HepG2 (cell line): ENCODE measurements around the gene USB1. TPM values are rescaled to one million over a fixed set of nuclear protein-coding genes. Genes with fewer than 3 reads are reported as not detected.
A peak's percentile ranks its signal among the peaks of the same experiment; 100 is the strongest.

Source experiments
- CBX2 ChIP-seq, 2 experiments: fragments of 200-600 bp in 1 of 2; sonication (generic); formaldehyde crosslinking in 1 of 2; IDR thresholded peaks; 2 replicates each; pipeline versions ENCODE4 v1.7.0 to v1.8.1; 2018 to 2022; ENCODE audit warnings: low read depth in 2 of 2, low read length in 1 of 2, mild to moderate bottlenecking in 1 of 2, missing genetic modification reagents in 1 of 2
- GPN1 ChIP-seq: sonication (generic); formaldehyde crosslinking; IDR thresholded peaks from 2 replicates; pipeline ENCODE4 v1.5.1; 2020; ENCODE audit warnings: missing genetic modification reagents, borderline replicate concordance
- HNRNPK ChIP-seq: fragments of 200-400 bp; formaldehyde crosslinking; IDR thresholded peaks from 2 replicates; pipeline ENCODE4 v1.6.1; 2018; ENCODE audit warnings: low read length, low read depth, moderate library complexity, mild to moderate bottlenecking; ENCODE audit not compliant: poor library complexity, severe bottlenecking
- MAF1 ChIP-seq: sonication (generic); formaldehyde crosslinking; IDR thresholded peaks from 2 replicates; pipeline ENCODE4 v1.5.0; 2020; ENCODE audit warnings: missing genetic modification reagents, borderline replicate concordance
- MBNL3 ChIP-seq: fragments of 250-450 bp; sonication (Bioruptor Pico); conservative IDR thresholded peaks from 2 replicates; pipeline ENCODE4 v1.8.0; 2022; ENCODE audit warnings: mild to moderate bottlenecking, inconsistent platforms
- MYC ChIP-seq: sonication (generic); formaldehyde crosslinking; IDR thresholded peaks from 2 replicates; pipeline ENCODE4 v1.9.0; 2021; ENCODE audit warnings: missing genetic modification reagents, borderline replicate concordance
- NONO ChIP-seq, 2 experiments: fragments of 450-650 bp in 1 of 2; sonication (generic) in 1 of 2; formaldehyde crosslinking in 1 of 2; IDR thresholded peaks in 1 of 2; conservative IDR thresholded peaks in 1 of 2; 2 replicates each; pipeline versions ENCODE4 v1.6.1 to v1.8.0; 2017 to 2022; ENCODE audit warnings: mild to moderate bottlenecking in 1 of 2, missing genetic modification reagents in 1 of 2, moderate library complexity in 1 of 2
- PHF5A ChIP-seq: IDR thresholded peaks from one replicate; pipeline ENCODE4 v1.6.1; 2018; ENCODE audit warnings: low read depth, missing genetic modification reagents; ENCODE audit not compliant: unreplicated experiment
- POLR2A ChIP-seq, 2 experiments: IDR thresholded peaks; 2 replicates each; pipeline ENCODE4 v1.6.1; 2011; ENCODE audit warnings: low read depth in 2 of 2, low read length in 2 of 2, mild to moderate bottlenecking in 1 of 2, moderate library complexity in 1 of 2; ENCODE audit not compliant: insufficient read depth in 1 of 2
- RBM39 ChIP-seq: fragments of 200-400 bp; formaldehyde crosslinking; IDR thresholded peaks from one replicate; pipeline ENCODE4 v1.6.1; 2018; ENCODE audit warnings: antibody characterized with exemption, mild to moderate bottlenecking, low read depth, low read length; ENCODE audit not compliant: poor library complexity, severe bottlenecking
- SKI ChIP-seq: fragments of 450-650 bp; IDR thresholded peaks from one replicate; pipeline ENCODE4 v1.6.1; 2018; ENCODE audit warnings: mild to moderate bottlenecking; ENCODE audit not compliant: partially characterized antibody
- THYN1 ChIP-seq: sonication (generic); formaldehyde crosslinking; IDR thresholded peaks from 2 replicates; pipeline ENCODE4 v1.8.1; 2023; ENCODE audit warnings: low read depth, mild to moderate bottlenecking, moderate library complexity, missing genetic modification reagents, borderline replicate concordance
- ZBTB42 ChIP-seq: sonication (generic); formaldehyde crosslinking; IDR thresholded peaks from 2 replicates; pipeline ENCODE4 v1.5.0; 2020; ENCODE audit warnings: mild to moderate bottlenecking, missing genetic modification reagents
- ZKSCAN1 ChIP-seq: fragments of 150-350 bp; IDR thresholded peaks from 2 replicates; pipeline ENCODE4 v1.6.1; 2014; ENCODE audit warnings: low read length
- ZNF121 ChIP-seq: sonication (generic); formaldehyde crosslinking; IDR thresholded peaks from 2 replicates; pipeline ENCODE4 v1.5.0; 2020; ENCODE audit warnings: mild to moderate bottlenecking, missing genetic modification reagents
- ZNF230 ChIP-seq: sonication (generic); formaldehyde crosslinking; IDR thresholded peaks from 2 replicates; pipeline ENCODE4 v1.4.0; 2020; ENCODE audit warnings: mild to moderate bottlenecking, missing genetic modification reagents
- ZNF251 ChIP-seq: sonication (generic); formaldehyde crosslinking; IDR thresholded peaks from 2 replicates; pipeline ENCODE4 v1.9.0; 2021; ENCODE audit warnings: mild to moderate bottlenecking, missing genetic modification reagents
- ZNF367 ChIP-seq: sonication (generic); formaldehyde crosslinking; IDR thresholded peaks from 2 replicates; pipeline ENCODE4 v1.4.0; 2020; ENCODE audit warnings: missing genetic modification reagents, borderline replicate concordance
- ZNF660 ChIP-seq: sonication (generic); formaldehyde crosslinking; IDR thresholded peaks from 2 replicates; pipeline ENCODE4 v1.5.1; 2020; ENCODE audit warnings: mild to moderate bottlenecking, low read depth, missing genetic modification reagents, borderline replicate concordance
- ZNF75D ChIP-seq: sonication (generic); formaldehyde crosslinking; IDR thresholded peaks from 2 replicates; pipeline ENCODE4 v1.8.1; 2023; ENCODE audit warnings: missing genetic modification reagents, mild to moderate bottlenecking, borderline replicate concordance
- ZNF790 ChIP-seq: sonication (generic); formaldehyde crosslinking; IDR thresholded peaks from 2 replicates; pipeline ENCODE4 v1.8.0; 2022; ENCODE audit warnings: missing genetic modification reagents, mild to moderate bottlenecking, borderline replicate concordance
- ZNF883 ChIP-seq: sonication (generic); formaldehyde crosslinking; IDR thresholded peaks from 2 replicates; pipeline ENCODE4 v1.5.1; 2020; ENCODE audit warnings: mild to moderate bottlenecking, missing genetic modification reagents; ENCODE audit errors: not compliant biosample characterization
- polyA plus RNA-seq, 8 experiments: library from polyadenylated mRNA; depleted of rRNA in 3 of 8; stranded (reverse) in 7 of 8; unstranded in 1 of 8; fragments of >200 nt; fragmentation: Illumina TruSeq in 4 of 8; extraction: Trizol in 4 of 8; gene quantifications; 2 replicates each; pipeline versions ENCODE4 v1.2.1 to v1.2.3, GENCODE V29; 2011 to 2016; ENCODE audit warnings: low read depth in 4 of 8, missing spikeins in 1 of 8, mixed read lengths in 1 of 8; ENCODE audit not compliant: insufficient read depth in 1 of 8
- total RNA-seq, 5 experiments: library from RNA; depleted of rRNA; stranded (reverse); fragments of >200 nt; fragmentation: Illumina TruSeq; extraction: Trizol; gene quantifications; 2 replicates each; pipeline ENCODE4 v1.2.3, GENCODE V29; 2016; ENCODE audit warnings: low read depth in 1 of 5
- TF ChIP-seq, protein P1 (sequence below): sonication (generic); formaldehyde crosslinking; IDR thresholded peaks from 2 replicates; pipeline ENCODE4 v1.4.0; 2020; ENCODE audit warnings: missing genetic modification reagents
- TF ChIP-seq, protein P2 (sequence below): sonication (generic); formaldehyde crosslinking; IDR thresholded peaks from 2 replicates; pipeline ENCODE4 v1.8.1; 2023; ENCODE audit warnings: mild to moderate bottlenecking, moderate library complexity, missing genetic modification reagents
- TF ChIP-seq, protein P3 (sequence below): sonication (generic); formaldehyde crosslinking; IDR thresholded peaks from 2 replicates; pipeline ENCODE4; 2020; ENCODE audit warnings: missing genetic modification reagents, mild to moderate bottlenecking, borderline replicate concordance

The USB1 gene
- total and polyA plus RNA-seq, 2 of the 13 experiments (the other 11 are each of a cell fraction or from before 2014, with no cell fraction given), result 16.7 to 65.4 TPM

DNA sequence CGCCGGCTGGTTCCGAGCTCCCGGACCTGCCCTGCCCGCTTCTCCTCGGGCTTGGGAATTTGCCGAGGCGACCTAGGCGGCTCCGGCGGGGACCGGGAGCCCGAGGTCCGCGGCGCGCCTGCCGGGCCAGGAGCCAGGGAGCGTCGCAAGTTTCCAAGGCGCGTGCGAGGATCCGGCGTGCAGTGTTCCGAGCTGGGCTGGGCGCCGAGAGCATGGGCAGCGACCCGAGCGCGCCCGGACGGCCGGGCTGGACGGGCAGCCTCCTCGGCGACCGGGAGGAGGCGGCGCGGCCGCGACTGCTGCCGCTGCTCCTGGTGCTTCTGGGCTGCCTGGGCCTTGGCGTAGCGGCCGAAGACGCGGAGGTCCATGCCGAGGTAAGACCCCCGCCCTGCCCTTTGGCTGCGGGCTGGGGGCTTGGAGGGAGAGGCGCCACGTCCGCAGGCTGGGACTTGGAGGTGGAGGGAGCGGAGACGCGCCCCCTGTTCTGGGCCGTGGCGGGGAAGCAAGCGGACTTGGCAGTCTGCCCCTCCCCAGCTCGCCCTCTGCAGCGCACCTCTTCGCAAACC, 25.0 kb downstream of the USB1 start (continued):
- TF ChIP-seq, protein P1, sequence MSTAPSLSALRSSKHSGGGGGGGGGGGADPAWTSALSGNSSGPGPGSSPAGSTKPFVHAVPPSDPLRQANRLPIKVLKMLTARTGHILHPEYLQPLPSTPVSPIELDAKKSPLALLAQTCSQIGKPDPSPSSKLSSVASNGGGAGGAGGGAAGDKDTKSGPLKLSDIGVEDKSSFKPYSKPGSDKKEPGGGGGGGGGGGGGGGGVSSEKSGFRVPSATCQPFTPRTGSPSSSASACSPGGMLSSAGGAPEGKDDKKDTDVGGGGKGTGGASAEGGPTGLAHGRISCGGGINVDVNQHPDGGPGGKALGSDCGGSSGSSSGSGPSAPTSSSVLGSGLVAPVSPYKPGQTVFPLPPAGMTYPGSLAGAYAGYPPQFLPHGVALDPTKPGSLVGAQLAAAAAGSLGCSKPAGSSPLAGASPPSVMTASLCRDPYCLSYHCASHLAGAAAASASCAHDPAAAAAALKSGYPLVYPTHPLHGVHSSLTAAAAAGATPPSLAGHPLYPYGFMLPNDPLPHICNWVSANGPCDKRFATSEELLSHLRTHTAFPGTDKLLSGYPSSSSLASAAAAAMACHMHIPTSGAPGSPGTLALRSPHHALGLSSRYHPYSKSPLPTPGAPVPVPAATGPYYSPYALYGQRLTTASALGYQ (CRISPR knock-in tag), result no peak
- TF ChIP-seq MBNL3 (CRISPR knock-in tag) (no peak), ZNF230 (CRISPR knock-in tag) (no peak), RBM39 (no peak), ZBTB42 (CRISPR knock-in tag) (no peak), POLR2A (IDR thresholded peaks at IDR 0.05; ENCODE audit: insufficient read depth in 1 of 2, low read depth in 2 of 2, low read length in 2 of 2) (no peak), PHF5A (CRISPR knock-in tag) (no peak), ZKSCAN1 (no peak), ZNF660 (CRISPR knock-in tag) (no peak), ZNF75D (CRISPR knock-in tag) (no peak), THYN1 (CRISPR knock-in tag) (no peak), HNRNPK (no peak), SKI (no peak), ZNF790 (no peak), GPN1 (no peak), MAF1 (CRISPR knock-in tag) (no peak), CBX2 (IDR thresholded peaks at IDR 0.05; ENCODE audit: low read depth, low read length) (no peak), CBX2 (CRISPR knock-in tag; IDR thresholded peaks at IDR 0.05; ENCODE audit: low read depth) (no peak; the same call in 1 of the 2 replicates), MYC (CRISPR knock-in tag) (peak; percentile 17), ZNF121 (CRISPR knock-in tag) (no peak), ZNF367 (CRISPR knock-in tag) (no peak), ZNF251 (CRISPR knock-in tag) (no peak), NONO (IDR thresholded peaks at IDR 0.05) (no peak), NONO (CRISPR knock-in tag; conservative IDR thresholded peaks at IDR 0.05) (0 out of 2 replicates have a peak, but pooled peaks have one; percentile 20), ZNF883 (CRISPR knock-in tag) (peak; percentile 15)
- TF ChIP-seq, protein P2, sequence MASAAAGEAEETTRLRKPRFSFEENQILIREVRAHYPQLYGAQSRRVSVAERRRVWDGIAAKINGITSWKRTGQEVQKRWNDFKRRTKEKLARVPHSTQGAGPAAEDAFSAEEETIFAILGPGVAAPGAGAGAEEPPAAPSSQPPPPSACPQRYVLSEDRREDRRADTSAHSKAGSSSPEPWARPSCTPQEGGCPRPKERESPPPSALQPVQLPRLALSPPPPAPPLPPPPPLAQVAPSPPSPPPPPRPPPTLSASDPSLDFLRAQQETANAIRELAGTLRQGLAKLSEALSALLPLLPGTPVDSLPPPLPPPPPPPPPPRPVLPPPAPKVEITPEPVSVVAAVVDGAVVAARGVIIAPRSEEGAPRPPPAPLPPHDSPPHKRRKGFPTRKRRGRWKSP (CRISPR knock-in tag), result no peak
- TF ChIP-seq, protein P3, sequence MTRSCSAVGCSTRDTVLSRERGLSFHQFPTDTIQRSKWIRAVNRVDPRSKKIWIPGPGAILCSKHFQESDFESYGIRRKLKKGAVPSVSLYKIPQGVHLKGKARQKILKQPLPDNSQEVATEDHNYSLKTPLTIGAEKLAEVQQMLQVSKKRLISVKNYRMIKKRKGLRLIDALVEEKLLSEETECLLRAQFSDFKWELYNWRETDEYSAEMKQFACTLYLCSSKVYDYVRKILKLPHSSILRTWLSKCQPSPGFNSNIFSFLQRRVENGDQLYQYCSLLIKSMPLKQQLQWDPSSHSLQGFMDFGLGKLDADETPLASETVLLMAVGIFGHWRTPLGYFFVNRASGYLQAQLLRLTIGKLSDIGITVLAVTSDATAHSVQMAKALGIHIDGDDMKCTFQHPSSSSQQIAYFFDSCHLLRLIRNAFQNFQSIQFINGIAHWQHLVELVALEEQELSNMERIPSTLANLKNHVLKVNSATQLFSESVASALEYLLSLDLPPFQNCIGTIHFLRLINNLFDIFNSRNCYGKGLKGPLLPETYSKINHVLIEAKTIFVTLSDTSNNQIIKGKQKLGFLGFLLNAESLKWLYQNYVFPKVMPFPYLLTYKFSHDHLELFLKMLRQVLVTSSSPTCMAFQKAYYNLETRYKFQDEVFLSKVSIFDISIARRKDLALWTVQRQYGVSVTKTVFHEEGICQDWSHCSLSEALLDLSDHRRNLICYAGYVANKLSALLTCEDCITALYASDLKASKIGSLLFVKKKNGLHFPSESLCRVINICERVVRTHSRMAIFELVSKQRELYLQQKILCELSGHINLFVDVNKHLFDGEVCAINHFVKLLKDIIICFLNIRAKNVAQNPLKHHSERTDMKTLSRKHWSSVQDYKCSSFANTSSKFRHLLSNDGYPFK (CRISPR knock-in tag), result no peak
